GM12864 (cell line): ENCODE results near the gene USP17L27.
"Not testable (repeated sequence)": the region's sequence is repeated elsewhere in the genome, so short reads cannot be mapped to it uniquely, and the experiment has no call there.

Source experiments
- DNase-seq: peaks from one replicate; pipeline ENCODE4 v3.0.0-alpha.2; 2011; ENCODE audit warnings: low read depth
- H3K4me3 ChIP-seq: 2 replicates; pipeline ENCODE4 v1.5.1; 2011; ENCODE audit warnings: mild to moderate bottlenecking, low read depth, low read length, control low read depth
- TF ChIP-seq, protein P1 (sequence below): IDR thresholded peaks from 2 replicates; pipeline ENCODE4 v1.5.1; 2011; ENCODE audit warnings: low read depth, mild to moderate bottlenecking, moderate library complexity, low read length, control low read depth, inconsistent platforms; ENCODE audit errors: missing control alignments

USP17L27 gene, protein sequence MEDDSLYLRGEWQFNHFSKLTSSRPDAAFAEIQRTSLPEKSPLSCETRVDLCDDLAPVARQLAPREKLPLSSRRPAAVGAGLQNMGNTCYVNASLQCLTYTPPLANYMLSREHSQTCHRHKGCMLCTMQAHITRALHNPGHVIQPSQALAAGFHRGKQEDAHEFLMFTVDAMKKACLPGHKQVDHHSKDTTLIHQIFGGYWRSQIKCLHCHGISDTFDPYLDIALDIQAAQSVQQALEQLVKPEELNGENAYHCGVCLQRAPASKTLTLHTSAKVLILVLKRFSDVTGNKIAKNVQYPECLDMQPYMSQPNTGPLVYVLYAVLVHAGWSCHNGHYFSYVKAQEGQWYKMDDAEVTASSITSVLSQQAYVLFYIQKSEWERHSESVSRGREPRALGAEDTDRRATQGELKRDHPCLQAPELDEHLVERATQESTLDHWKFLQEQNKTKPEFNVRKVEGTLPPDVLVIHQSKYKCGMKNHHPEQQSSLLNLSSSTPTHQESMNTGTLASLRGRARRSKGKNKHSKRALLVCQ

DNA sequence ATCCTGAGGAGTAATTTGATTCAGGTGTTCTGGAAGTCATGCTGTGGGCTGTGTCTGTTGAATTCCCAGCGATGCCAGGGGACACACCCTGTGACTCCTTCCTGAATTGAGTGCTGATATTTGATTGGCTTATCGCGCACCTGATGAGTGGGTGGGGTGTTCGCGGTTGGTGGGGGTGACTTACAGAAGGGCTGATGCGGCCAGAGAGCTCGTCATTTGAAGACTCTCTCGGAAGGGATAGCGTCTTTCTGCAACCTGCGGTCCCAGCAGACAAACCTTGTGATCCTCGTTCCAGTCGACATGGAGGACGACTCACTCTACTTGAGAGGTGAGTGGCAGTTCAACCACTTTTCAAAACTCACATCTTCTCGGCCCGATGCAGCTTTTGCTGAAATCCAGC is at the start of gene USP17L27:
Gene USP17L27 (plus strand): TSS at position 301 of the 400 bp plus-strand sequence. CDS start 0 bp downstream, at position 301.
- DNase-seq, H3K4me3 ChIP-seq: not testable (repeated sequence)

DNA sequence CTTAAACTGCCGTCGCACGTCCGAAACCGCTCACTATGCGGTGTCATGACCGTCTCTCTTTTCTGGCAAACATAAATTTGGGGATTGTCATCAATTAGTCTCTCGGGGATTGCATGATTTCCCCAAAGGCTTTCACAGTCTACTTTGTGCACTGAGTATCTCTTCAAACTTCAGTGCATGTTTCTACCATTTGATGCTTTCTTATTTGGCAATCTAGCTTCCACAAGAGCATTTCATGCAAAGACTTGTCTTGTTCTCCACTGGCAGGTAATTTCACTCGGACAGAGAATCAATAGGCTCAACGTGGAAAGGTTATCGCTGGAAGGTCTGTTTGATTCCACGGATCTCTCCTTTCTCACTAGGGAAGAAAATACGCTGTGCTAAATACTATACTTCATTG is 19.8 kb upstream of the USP17L27 start:
- DNase-seq, H3K4me3 ChIP-seq: not testable (repeated sequence)

DNA sequence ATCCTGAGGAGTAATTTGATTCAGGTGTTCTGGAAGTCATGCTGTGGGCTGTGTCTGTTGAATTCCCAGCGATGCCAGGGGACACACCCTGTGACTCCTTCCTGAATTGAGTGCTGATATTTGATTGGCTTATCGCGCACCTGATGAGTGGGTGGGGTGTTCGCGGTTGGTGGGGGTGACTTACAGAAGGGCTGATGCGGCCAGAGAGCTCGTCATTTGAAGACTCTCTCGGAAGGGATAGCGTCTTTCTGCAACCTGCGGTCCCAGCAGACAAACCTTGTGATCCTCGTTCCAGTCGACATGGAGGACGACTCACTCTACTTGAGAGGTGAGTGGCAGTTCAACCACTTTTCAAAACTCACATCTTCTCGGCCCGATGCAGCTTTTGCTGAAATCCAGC is 19.1 kb upstream of the USP17L27 start, which contains the start of gene USP17L24:
Gene USP17L24 (plus strand): TSS at position 301 of the 400 bp plus-strand sequence. CDS start 0 bp downstream, at position 301.
- DNase-seq, H3K4me3 ChIP-seq: not testable (repeated sequence)

DNA sequence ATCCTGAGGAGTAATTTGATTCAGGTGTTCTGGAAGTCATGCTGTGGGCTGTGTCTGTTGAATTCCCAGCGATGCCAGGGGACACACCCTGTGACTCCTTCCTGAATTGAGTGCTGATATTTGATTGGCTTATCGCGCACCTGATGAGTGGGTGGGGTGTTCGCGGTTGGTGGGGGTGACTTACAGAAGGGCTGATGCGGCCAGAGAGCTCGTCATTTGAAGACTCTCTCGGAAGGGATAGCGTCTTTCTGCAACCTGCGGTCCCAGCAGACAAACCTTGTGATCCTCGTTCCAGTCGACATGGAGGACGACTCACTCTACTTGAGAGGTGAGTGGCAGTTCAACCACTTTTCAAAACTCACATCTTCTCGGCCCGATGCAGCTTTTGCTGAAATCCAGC is 14.3 kb upstream of the USP17L27 start, which contains the start of gene USP17L25:
Gene USP17L25 (plus strand): TSS at position 301 of the 400 bp plus-strand sequence. CDS start 0 bp downstream, at position 301.
- DNase-seq, H3K4me3 ChIP-seq: not testable (repeated sequence)

DNA sequence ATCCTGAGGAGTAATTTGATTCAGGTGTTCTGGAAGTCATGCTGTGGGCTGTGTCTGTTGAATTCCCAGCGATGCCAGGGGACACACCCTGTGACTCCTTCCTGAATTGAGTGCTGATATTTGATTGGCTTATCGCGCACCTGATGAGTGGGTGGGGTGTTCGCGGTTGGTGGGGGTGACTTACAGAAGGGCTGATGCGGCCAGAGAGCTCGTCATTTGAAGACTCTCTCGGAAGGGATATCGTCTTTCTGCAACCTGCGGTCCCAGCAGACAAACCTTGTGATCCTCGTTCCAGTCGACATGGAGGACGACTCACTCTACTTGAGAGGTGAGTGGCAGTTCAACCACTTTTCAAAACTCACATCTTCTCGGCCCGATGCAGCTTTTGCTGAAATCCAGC is 9.6 kb upstream of the USP17L27 start, which contains the start of gene USP17L26:
Gene USP17L26 (plus strand): TSS at position 301 of the 400 bp plus-strand sequence. CDS start 0 bp downstream, at position 301.
- not testable (repeated sequence) for H3K4me3 ChIP-seq, DNase-seq

DNA sequence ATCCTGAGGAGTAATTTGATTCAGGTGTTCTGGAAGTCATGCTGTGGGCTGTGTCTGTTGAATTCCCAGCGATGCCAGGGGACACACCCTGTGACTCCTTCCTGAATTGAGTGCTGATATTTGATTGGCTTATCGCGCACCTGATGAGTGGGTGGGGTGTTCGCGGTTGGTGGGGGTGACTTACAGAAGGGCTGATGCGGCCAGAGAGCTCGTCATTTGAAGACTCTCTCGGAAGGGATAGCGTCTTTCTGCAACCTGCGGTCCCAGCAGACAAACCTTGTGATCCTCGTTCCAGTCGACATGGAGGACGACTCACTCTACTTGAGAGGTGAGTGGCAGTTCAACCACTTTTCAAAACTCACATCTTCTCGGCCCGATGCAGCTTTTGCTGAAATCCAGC is 4.8 kb upstream of the USP17L27 start, which contains the start of gene USP17L5:
Gene USP17L5 (plus strand): TSS at position 301 of the 400 bp plus-strand sequence. CDS start 0 bp downstream, at position 301.
- not testable (repeated sequence) for DNase-seq

DNA sequence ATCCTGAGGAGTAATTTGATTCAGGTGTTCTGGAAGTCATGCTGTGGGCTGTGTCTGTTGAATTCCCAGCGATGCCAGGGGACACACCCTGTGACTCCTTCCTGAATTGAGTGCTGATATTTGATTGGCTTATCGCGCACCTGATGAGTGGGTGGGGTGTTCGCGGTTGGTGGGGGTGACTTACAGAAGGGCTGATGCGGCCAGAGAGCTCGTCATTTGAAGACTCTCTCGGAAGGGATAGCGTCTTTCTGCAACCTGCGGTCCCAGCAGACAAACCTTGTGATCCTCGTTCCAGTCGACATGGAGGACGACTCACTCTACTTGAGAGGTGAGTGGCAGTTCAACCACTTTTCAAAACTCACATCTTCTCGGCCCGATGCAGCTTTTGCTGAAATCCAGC is 4.6 kb downstream of the USP17L27 start, which contains the start of gene USP17L28:
Gene USP17L28 (plus strand): TSS at position 301 of the 400 bp plus-strand sequence. CDS start 0 bp downstream, at position 301.
- not testable (repeated sequence) for DNase-seq, H3K4me3 ChIP-seq

More for the DNA sequence above, 4.8 kb upstream of the USP17L27 start, which contains the start of gene USP17L5:
- not testable (repeated sequence) for H3K4me3 ChIP-seq

DNA sequence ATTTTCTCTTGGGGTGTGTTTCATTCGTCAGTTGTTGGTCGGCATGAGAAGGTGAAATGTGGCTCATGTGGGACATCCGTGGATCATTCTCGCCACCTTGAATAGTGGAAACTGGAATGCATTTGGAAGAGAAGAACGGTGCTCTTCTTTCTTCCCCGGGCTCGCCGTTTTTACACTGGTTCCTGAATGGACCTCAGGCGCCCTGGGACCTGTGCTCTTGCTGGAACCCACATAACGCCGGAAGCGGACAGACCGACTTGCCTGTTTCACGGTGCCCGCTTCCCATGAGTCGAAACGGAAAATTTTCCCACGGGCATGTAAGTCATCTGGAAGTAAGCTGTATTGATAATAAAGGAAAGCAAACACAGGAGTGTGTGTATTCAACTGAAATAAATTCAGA is 6.9 kb downstream of the USP17L27 start:
- DNase-seq, H3K4me3 ChIP-seq: not testable (repeated sequence)

DNA sequence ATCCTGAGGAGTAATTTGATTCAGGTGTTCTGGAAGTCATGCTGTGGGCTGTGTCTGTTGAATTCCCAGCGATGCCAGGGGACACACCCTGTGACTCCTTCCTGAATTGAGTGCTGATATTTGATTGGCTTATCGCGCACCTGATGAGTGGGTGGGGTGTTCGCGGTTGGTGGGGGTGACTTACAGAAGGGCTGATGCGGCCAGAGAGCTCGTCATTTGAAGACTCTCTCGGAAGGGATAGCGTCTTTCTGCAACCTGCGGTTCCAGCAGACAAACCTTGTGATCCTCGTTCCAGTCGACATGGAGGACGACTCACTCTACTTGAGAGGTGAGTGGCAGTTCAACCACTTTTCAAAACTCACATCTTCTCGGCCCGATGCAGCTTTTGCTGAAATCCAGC is 9.4 kb downstream of the USP17L27 start, which contains the start of gene USP17L29:
Gene USP17L29 (plus strand): TSS at position 301 of the 400 bp plus-strand sequence. CDS start 0 bp downstream, at position 301.
- not testable (repeated sequence) for H3K4me3 ChIP-seq, DNase-seq

DNA sequence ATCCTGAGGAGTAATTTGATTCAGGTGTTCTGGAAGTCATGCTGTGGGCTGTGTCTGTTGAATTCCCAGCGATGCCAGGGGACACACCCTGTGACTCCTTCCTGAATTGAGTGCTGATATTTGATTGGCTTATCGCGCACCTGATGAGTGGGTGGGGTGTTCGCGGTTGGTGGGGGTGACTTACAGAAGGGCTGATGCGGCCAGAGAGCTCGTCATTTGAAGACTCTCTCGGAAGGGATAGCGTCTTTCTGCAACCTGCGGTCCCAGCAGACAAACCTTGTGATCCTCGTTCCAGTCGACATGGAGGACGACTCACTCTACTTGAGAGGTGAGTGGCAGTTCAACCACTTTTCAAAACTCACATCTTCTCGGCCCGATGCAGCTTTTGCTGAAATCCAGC is 18.9 kb downstream of the USP17L27 start, which contains the start of gene USP17L30:
Gene USP17L30 (plus strand): TSS at position 301 of the 400 bp plus-strand sequence. CDS start 0 bp downstream, at position 301.
- not testable (repeated sequence) for H3K4me3 ChIP-seq, DNase-seq

DNA sequence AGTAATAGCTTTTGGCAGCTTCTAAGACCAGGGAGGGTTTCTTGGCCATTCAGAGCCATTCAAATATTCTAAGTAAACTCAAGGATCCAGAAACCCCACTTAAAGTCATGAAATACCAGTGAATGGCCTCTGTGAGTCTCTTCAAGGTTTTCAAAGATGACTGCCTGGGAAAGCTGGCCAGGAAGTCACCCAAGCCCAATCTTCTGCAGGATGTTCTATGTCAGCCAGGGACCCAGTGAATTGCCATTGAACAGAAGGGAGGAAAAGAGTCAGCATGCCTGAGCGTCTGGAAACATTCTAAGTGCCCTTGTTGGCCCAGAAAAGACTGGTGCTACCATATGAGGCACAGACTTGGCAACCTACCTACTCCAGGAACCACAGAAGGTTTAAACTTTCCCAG is 35.9 kb downstream of the USP17L27 start:
- not testable (repeated sequence) for DNase-seq, H3K4me3 ChIP-seq

DNA sequence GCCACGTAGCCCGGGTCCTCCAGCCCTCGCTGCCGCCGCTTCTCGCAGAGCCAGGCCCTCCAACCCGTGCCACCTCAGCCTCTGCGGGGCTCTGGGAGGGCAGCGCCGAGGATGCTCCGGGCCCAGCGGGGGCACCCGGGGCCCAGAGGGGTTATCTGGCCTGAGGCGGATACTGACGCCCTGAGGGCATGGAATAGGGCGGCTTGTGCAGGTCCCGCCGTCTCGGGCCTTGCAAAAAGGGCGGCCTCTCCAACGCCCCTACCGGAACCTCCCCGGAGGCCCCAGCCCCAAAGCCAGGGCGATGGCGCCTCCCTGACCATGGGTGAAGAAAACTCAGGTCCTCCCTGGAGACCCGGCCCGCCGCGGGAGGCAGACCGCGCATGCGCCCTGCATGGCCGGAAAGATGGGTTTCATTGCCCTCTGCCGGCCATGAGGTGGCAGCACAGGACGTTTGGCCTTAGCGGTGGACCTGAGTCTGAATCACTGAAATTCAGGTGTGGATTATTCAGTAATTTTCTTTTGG is 37.1 kb downstream of the USP17L27 start:
- TF ChIP-seq, protein P1, sequence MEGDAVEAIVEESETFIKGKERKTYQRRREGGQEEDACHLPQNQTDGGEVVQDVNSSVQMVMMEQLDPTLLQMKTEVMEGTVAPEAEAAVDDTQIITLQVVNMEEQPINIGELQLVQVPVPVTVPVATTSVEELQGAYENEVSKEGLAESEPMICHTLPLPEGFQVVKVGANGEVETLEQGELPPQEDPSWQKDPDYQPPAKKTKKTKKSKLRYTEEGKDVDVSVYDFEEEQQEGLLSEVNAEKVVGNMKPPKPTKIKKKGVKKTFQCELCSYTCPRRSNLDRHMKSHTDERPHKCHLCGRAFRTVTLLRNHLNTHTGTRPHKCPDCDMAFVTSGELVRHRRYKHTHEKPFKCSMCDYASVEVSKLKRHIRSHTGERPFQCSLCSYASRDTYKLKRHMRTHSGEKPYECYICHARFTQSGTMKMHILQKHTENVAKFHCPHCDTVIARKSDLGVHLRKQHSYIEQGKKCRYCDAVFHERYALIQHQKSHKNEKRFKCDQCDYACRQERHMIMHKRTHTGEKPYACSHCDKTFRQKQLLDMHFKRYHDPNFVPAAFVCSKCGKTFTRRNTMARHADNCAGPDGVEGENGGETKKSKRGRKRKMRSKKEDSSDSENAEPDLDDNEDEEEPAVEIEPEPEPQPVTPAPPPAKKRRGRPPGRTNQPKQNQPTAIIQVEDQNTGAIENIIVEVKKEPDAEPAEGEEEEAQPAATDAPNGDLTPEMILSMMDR, result peak; percentile 27
- H3K4me3 ChIP-seq, result peak overlapping the region; percentile 36
- not testable (repeated sequence) for DNase-seq
